Measurements from ENCODE around the gene LIMS4.
"Not testable (repeated sequence)": the region's sequence is repeated elsewhere in the genome, so short reads cannot be mapped to it uniquely, and the experiment has no call there.

Gene LIMS4

GRCh38 chr2:110449127-110449947, 23.3 kb downstream of the LIMS4 start:
- DNase-seq: not testable (repeated sequence)

- DNase-seq: not testable (repeated sequence)
These were observed 26.0 kb downstream of the LIMS4 start for GRCh38 chr2:110446644-110447043.

- DNase-seq: not testable (repeated sequence)
These were observed 29.2 kb downstream of the LIMS4 start for GRCh38 chr2:110443305-110444005.

- not testable (repeated sequence) for DNase-seq
These were observed 30.7 kb downstream of the LIMS4 start for GRCh38 chr2:110441905-110442304.

- DNase-seq: not testable (repeated sequence)
These were observed 38.1 kb downstream of the LIMS4 start for GRCh38 chr2:110434565-110434964.

- DNase-seq: not testable (repeated sequence)
These were observed 46.9 kb downstream of the LIMS4 start for GRCh38 chr2:110425725-110426124.

- DNase-seq: not testable (repeated sequence)
These were observed 48.2 kb downstream of the LIMS4 start for GRCh38 chr2:110424421-110424820.

GRCh38 chr2:110423574-110423962, 49.0 kb downstream of the LIMS4 start:
- not testable (repeated sequence) for DNase-seq

- not testable (repeated sequence) for DNase-seq
These were observed 49.6 kb downstream of the LIMS4 start for GRCh38 chr2:110422852-110423573.

GRCh38 chr2:110420641-110421354, 51.8 kb downstream of the LIMS4 start:
- DNase-seq: not testable (repeated sequence)

GRCh38 chr2:110407142-110407541, 65.5 kb downstream of the LIMS4 start:
- not testable (repeated sequence) for DNase-seq

- DNase-seq: not testable (repeated sequence)
These were observed 67.6 kb downstream of the LIMS4 start for GRCh38 chr2:110404988-110405387.

- DNase-seq: not testable (repeated sequence)
These were observed 68.4 kb downstream of the LIMS4 start for GRCh38 chr2:110404246-110404645.

- not testable (repeated sequence) for DNase-seq
These were observed 71.5 kb downstream of the LIMS4 start for GRCh38 chr2:110401001-110401618.

- not testable (repeated sequence) for DNase-seq
These were observed 73.2 kb downstream of the LIMS4 start for GRCh38 chr2:110399378-110399777.

- DNase-seq: not testable (repeated sequence)
These were observed 76.6 kb downstream of the LIMS4 start for GRCh38 chr2:110395990-110396389.

All from effector CD4-positive, alpha-beta T cell (primary cell).